GM19397 (cell line): Measurements from ENCODE around the gene YTHDF1.
A peak's percentile ranks its signal among the peaks of the same experiment; 100 is the strongest.
"Not testable (repeated sequence)": the region's sequence is repeated elsewhere in the genome, so short reads cannot be mapped to it uniquely, and the experiment has no call there.

Experiments used
- ATAC-seq: cut with Tn5 transposase; IDR thresholded peaks from one replicate; pipeline ENCODE4 v1.9.1; 2021; ENCODE audit warnings: mild to moderate bottlenecking, moderate library complexity; ENCODE audit not compliant: unreplicated experiment

Gene YTHDF1

DNA sequence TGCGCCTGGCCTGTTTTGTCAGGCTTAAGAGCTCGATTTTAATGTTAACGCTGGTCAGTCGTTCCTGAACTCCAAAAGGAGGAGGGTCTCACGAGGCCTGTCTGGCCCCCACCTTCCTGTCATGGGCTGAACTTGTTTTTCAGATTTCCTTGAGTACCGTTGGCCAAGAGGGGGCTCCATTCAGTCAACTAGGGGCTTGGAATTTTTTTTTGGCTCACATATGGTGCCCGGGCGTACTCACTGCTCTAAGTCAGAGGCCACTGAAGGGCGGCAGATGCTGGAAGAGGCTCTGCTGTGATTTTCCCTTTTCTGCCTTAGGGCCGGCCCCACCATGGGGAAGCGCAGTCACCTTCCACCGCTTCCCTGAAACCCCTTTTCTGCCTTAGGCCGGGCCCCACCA is 12.9 kb upstream of the YTHDF1 start:
- ATAC-seq = no peak

DNA sequence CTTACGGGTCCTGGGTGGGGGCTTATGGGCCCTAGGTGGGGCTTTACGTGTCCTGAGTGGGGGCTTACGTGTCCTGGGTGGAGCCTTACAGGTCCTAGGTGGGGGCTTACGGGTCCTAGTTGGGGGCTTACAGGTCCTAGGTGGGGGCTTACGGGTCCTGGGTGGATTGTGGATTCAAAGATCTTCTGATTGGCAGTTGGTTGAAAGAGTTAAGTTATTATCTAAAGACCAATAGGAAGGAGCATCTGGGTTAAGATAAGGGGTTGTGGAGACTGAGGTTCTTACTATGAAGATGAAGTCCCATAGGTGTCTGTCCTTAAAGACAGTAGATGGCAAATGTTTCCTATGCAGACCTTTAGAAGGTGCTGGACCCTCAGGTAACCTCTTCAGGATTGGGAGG is 11.3 kb upstream of the YTHDF1 start:
- no peak for ATAC-seq

DNA sequence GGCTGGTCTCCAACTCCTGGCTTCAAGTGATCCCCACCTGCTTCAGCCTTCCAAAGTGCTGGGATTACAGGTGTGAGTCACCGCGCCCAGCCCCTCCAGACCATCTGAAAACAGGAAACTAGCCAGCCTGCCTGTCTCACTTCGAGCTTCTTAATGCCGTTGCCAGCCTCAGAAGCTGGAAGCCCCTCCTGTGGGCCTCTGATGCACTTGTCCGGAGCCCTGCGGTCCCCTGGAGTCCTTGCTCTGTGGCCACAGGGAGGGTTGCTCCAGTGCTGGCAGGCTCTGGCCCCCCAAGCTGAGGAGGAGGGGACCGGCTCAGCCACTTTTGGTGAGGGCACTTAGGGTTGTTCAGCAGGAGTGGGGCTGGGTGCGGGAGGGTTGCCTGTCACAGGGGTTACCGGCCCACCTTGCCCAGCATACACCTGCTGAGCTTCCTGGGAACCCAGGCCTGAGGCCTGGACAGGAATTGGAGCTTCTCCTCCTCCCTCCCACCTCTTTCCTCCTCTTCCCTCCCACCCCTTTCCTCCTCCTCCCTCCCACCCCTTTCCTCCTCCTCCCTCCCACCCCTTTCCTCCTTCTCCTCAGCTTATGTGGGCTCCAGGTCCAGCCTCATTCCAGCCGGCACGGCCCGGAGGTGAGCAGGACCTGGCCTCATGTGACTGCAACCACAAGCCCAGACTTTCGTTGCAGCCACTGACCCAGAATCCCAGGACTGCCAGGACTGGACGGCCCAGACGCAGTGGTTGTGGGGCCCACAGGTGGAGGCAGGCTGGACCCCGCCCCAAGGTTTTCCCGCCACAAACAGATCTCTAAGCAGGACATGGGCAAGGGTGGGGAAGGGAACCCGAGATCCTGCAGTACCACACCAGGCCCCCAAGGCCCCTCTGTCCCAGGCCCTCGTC is 10.4 kb upstream of the YTHDF1 start:
- no peak for ATAC-seq

DNA sequence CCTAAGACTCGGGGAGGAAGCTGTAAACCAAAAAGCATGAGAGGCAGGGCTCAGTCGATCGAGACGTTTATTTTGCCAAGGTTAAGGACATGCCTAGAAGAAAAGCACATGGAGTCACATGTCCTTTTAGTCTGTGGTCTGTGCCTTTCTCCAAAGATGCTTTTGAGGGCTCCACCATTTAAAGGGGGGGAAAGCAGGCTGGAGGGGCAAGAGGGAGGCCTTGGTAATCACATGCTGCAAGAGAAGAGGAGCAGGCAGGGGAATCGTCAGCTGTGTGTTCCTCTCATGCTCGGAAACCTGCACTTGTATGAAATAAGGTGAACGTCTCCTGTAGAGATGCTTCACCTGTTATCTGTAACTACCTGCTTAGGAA is 9.1 kb upstream of the YTHDF1 start:
- ATAC-seq = no peak

DNA sequence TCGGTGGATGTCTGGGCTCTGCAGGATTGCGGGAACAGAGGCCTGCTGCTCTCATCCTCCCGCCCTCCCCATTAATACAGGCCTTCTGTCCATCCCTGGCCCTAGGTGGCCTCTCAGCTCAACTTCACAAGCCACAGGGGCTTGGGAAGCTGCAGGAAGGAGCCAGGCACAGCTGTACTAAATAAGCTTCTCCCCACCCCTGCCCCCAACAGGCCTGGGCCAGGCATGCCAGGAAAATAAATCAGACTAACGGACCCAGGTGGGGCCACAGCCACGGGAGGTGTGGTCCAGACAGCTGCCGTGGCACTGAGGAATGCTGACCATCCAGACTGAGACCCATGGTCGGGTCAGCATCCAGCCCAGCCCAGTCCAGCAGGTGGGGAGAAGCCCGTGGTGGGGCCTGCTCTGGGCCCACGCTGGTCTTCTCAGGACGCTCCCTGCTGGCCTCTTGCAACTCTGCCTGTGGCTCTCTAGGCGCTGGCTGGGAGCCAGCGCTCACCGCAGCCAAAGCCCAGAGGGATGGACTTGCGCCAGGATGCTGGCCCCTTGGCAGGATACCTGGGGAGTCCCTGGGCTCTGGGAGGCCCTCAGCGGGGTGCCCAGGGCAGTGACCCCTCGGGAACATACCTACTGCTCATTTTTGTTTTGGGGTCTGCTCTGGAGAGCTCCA is 8.6 kb upstream of the YTHDF1 start:
- no peak for ATAC-seq

DNA sequence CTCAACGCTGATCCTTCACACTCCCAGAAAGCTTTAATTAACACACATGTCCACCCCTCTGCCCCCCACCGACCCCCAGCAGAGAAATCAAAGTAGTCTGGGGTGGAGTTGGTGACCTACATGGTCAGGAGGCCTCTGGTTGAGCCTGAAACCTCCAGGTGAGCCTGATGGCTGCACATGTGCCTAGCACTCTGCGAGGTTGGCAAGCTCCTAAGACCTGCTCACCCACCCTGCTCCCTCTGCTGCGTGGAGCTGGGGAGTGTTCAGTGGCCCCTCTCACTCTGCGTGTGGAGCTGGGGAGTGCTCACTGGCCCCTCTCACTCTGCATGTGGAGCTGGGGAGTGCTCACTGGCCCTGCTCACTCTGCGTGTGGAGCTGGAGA is 7.9 kb upstream of the YTHDF1 start:
- ATAC-seq = no peak

DNA sequence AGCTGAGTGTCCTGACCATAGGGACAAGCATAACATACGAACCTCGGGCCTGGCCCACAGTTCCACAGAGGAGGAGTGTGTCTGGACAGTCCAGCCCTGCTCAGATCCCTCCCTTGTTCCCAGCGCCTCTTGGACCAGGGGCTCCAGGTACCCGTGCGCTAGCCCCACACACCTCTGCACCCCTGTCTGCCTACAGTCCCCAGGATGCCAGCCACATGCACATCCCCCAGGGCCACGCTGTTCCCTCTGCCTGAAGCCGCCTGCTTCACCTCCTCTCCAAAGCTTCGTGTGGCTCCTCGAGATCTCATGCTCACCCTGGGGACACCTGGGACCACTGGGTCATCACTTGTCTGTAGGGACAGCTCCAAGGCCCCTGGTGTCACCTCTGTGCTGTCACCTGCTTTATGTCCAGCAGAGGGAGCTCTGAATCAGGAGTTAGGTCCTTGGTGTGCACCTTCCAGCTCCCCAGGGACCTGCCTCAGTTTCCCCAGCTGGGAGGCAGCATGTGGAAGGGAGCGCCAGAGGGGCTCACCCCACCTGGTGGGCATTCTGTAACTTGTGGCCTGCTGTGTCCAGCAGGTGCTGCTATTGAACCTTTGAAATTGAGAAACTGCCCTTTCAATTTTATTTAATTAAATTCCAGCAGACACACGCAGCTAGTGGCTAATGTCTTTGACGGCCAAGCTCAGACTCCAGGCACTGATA is 7.3 kb upstream of the YTHDF1 start:
- ATAC-seq = no peak

DNA sequence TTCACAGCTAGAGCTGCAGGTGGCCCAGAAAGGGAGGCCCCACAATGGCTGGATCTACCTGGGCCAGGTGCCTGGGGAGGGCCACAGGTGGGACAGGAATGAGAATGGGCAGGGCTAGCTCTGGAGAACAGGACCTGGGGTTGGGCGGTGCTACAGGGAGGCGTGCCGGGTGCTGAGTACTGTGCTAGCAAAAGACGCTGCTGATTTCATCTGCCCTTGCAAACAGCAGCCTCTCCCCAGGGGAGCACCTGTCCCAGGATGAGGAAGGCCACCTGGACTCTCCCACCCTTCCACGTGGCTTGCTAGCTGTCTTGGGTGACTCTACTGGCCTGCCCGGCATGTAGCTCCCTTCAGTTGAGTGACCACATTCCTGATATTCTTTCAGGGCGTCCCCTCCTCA is 6.6 kb upstream of the YTHDF1 start:
- ATAC-seq = no peak

DNA sequence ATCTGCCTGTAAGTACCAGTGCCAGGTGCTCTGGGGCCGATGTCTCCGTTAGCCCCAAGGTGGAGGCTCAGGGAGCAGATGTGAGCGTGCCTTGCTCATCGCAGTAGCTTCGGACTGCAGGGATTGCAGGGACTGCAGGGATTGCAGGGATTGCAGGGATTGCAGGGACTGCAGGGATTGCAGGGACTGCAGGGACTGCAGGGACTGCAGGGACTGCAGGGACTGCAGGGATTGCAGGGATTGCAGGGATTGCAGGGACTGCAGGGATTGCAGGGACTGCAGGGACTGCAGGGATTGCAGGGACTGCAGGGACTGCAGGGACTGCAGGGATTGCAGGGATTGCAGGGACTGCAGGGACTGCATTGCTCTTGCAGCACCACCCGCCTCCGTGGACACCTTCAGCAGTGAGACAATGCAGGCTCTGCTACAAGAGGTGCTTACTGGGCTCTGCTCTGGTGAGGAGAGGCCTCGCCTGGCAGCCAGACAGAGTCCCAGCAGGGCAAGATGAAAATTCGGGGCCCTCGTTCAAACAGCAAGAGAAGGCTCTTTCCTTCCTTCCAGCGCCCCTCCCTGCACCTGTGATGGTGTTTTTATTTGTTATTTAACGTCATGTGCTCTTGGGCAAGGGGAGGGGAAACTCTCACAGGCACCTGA is 5.6 kb upstream of the YTHDF1 start:
- ATAC-seq = not testable (repeated sequence)

DNA sequence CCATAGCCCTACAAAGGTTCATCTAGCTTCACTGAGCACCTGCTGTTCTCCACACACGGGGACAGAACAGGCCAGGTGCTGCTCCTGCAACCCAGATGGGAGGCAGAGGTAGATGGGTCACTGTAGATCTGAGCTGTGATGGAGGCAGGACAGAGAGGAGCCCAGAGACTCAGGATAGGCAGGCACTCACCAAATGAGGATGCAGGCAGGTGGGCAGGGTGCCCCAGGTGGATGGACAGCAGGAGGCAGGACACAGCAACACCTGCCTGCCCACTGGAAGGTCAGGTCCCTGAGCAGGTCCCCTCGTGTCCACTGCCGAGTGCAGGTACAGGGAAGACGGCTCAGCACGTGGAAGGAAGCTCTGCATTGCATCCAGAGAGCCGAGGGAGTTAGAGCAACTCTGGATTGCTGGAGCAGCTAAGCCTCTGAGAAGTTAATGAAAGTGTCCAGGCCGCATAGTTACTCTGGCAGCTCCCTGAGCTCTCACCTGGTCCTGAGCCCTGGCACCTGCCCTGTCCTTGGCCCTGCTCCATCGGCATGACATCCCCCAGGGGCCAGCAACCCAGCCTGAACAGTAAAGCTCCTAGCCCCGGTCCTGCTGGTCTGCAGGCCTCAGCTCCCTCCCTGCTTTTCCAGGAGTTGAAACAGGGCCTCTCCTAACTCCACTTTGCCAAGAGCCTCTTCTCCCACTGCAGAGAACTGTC is 4.9 kb upstream of the YTHDF1 start:
- ATAC-seq = no peak

DNA sequence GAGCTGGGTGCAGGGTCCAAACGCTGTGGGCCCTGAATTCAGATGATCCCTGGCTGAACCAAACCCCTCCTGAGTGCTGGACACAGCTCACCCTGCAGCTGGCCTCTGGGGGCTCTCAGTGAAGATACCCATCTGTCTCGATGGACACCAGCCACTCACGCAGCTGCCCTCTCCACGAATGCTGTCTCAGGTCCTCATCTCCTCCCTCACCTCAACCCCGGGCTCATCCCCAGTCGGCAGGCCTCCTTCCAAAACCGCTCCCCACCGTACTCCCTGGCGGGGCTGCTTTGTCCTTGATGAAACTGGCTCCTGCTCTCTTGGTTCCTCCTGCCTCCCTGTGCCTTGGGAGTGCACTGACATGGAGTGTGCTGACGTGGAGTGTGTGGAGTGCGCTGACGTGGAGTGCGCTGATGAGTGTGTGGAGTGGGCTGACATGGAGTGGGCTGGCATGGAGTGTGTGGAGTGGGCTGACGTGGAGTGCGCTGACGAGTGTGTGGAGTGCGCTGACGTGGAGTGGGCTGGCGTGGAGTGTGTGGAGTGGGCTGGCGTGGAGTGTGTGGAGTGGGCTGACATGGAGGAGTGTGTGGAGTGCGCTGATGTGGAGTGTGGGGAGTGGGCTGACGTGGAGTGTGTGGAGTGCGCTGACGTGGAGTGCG is 4.1 kb upstream of the YTHDF1 start:
- no peak for ATAC-seq

DNA sequence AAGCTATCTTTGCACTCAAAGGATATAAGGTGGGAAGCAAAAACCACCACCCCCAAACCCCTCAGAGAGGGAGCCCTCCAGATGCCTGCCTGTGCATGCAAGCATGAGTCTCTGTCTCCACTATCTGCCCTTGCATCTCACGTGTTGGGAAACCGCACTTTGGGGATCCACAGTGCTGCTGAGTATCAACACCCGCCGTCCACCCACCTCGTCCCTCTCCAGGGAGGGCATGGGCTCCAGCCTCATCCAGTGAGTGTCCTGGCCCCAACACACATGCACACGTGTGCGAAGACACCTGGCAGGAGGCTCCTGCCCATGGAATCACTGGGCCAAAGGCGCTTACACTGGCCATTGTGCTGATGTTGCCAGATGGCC is 3.5 kb upstream of the YTHDF1 start:
- no peak for ATAC-seq

DNA sequence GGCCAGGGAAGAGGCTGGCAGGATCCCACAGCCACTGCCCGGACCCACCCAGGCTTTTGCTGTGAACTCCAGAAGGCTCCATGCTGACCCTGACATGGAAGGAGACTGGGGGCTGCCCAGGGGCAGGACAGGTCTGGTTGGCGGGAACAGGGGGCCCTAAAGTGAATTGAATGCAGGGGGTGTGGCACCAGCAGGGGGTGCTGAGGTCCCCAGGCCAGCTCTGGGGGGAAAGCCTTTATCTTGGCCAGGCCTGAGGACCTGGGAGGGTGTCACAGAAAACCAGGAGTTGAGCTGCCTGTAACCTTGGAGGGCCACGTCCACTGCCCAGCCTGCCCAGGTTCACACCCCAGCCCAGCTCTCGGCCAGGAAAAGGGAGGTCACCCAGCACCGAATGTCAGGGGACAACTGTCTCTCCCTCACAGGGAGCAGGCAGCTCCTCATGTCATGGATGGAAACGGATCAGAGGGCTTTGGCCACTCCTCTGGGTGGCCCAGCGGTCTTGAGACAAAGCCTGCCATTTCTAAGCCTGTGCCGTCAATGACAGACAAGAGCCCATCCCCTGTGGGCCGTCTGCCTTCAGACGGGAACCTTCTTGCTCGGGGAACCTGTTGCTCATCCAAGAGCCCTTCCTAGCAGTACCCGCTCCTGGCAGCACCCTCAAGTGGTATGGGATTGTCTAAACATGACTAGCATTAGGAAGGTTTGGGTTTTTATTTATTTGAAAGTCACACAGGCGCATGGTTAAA is 2.9 kb upstream of the YTHDF1 start:
- no peak for ATAC-seq

DNA sequence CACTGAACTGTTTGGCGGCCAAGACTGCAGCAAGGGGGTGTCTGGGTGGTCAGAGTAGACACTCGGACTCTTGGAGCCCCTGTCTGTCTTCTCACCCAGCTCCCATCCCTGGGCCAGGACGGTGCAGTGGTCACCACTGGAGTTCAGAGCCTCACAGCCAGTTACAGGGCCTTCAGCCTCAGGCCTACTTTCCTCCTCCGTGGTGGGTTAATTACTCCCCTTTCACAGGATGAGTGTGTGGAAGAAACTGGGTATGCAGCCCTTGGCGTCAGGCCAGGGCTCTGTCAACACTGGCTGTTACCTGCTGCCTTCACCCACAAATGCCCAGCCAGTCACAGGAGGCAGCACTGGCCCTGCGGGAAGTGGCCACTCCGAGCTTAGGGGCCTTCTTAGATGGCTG is 1.8 kb upstream of the YTHDF1 start:
- ATAC-seq = no peak

DNA sequence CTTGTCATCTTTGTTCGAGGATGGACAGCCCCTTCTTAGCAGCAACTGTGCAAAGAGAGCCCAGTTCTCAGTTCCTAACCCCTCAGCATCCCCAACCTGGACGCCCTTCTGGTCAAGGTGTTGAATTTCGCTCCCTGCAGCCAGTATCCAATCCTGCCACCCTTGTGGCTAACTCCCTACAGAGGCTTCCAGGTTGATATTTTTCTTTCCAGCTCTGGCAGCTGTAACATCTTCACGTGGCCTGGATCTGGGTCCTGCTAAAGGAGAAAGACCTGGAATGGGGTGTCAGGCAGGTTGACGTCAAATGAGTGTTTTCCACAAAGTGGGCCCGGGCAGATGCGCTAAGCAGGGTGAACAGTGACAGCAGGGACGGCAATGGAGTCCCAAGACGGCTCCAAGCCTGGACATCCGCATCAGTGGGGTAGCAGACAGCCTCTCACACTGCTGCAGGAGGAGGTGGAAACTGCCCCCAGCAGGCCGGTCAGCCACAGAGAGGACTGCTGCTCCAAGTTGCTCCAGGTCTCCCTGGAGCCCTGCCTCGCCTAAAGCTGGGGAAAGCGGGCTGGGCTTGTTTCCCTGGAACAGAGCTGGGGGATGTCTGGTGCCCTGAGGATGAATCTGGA is 1.0 kb upstream of the YTHDF1 start:
- no peak for ATAC-seq

DNA sequence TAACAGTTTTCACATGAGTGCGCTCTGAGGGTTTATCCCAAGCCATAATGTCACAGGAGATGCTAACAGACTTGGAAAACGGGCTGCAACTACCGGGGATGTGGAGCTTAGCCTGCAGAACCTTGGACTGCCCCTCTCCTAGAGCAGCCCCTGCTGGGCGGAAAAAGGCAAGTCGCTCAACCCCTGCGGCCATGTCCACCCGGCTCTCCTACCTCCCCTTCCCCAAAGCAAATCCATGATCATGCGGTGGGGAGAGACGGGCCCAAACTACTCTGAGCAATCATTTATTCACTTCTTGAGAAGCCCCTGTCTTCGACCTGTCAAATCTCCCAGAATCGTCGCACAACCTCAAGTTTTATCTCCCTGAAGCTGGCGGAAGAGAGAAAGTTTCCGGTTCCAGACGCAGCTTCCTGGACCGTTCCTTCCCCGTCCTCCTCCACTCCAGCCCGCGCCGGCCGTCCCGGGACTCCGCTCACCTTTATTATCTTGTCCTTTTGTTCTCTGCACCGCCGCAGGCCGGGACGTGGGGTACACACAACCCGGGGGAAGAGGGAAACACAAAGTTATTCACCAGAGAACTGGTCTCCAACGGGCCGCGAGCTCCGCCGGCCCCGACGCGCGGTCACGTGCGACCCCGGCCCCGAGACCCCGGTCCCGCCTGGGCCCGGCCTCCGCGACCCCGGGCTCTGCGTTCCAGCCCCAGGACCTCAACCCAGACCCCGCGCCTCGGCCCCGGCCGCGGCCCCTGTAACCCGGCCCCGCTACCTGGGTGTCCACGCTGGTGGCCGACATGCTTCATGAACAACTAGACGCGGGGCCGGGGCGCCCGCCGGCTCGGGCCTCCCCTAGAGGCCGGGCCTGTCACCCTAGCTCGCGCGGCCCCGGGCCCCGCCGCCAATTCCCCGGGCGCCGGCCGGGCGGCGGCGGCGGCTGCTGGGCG is 560 bp downstream of the YTHDF1 start:
- ATAC-seq = peak; percentile 20

DNA sequence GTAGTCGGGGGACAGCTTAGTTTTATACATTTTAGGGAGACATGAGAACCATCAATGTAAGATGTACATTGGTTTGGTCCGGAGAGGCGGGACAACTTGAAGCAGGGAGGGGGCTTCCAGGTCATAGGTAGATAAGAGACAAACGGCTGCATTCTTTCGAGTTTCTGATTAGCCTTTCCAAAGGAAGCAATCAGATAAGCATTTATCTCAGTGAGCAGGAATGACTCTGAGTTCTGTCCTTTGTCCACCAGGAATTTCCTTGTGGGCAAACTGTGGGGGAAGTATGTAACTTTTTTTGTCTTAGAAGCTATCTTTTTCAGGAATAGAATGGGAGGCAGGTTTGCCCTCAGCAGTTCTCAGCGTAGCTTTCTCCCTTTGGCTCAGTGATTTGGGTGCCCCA is 1.4 kb downstream of the YTHDF1 start:
- ATAC-seq = no peak

DNA sequence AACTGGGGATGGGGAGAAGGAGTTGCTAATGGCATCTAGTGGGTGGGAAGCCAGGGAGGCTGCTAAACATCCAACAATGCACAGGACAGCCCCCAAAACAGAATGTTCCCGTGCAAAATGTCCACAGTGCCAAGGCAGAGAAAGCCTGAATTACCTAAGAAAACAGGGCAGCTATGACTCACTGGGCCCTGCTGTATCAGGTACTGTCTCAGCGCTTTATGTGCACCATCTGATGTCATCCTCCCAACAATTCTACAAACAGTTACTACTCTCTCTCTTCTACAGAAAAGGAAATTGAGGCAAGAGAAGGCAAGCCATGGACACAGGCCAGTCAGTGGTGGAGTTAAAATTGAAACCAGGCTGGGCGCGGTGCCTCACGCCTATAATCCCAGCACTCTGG is 3.1 kb downstream of the YTHDF1 start:
- no peak for ATAC-seq
